Natural killer cell (primary cell): ENCODE results near the gene ARHGAP6. TPM values are rescaled to one million over a fixed set of nuclear protein-coding genes. Genes with fewer than 3 reads are reported as not detected.

Experiments used
- ATAC-seq, 3 donors: fragments of 150-1000 bp in 2 of 3; fragments of 200-7000 bp in 1 of 3; cut with Tn5 transposase; 1 replicate in 1 of 3; 2 replicates in 2 of 3; pipeline ENCODE4 v1.10.0; 2021; ENCODE audit warnings: mild to moderate bottlenecking in 2 of 3, moderate library complexity in 2 of 3
- DNase-seq, 2 donors: peaks; one replicate each; pipeline versions ENCODE4 v3.0.0 to v3.0.0-alpha.2; 2013 to 2021; ENCODE audit warnings: mixed read lengths in 1 of 2
- H3K27ac ChIP-seq: one replicate; pipeline ENCODE4 v1.5.1; 2013; ENCODE audit warnings: mild to moderate bottlenecking, low read length
- H3K27me3 ChIP-seq: one replicate; pipeline ENCODE4 v1.6.1; 2013; ENCODE audit warnings: low read length; ENCODE audit not compliant: control insufficient read depth, insufficient read depth
- H3K36me3 ChIP-seq: one replicate; pipeline ENCODE4 v1.6.1; 2013; ENCODE audit warnings: low read length; ENCODE audit not compliant: control insufficient read depth, insufficient read depth
- H3K4me1 ChIP-seq: one replicate; pipeline ENCODE4 v1.6.1; 2013; ENCODE audit warnings: low read length; ENCODE audit not compliant: control insufficient read depth, insufficient read depth
- H3K4me3 ChIP-seq: one replicate; pipeline ENCODE4 v1.5.1; 2013; ENCODE audit warnings: low read length
- H3K9me3 ChIP-seq: one replicate; pipeline ENCODE4 v1.6.1; 2013; ENCODE audit warnings: low read length; ENCODE audit not compliant: control insufficient read depth, insufficient read depth
- H3K27ac Mint-ChIP-seq, 2 donors: one replicate each; pipeline ENCODE4 v1.8.0; 2022; ENCODE audit warnings: mild to moderate bottlenecking in 2 of 2, mixed read lengths in 2 of 2, moderate library complexity in 1 of 2
- H3K27me3 Mint-ChIP-seq, 2 donors: one replicate each; pipeline ENCODE4 v1.8.0; 2022; ENCODE audit warnings: low read depth in 2 of 2, mixed read lengths in 2 of 2
- H3K36me3 Mint-ChIP-seq: one replicate; pipeline ENCODE4 v1.8.0; 2022; ENCODE audit warnings: mixed read lengths
- H3K4me1 Mint-ChIP-seq, 2 donors: one replicate each; pipeline ENCODE4 v1.8.0; 2022; ENCODE audit warnings: mixed read lengths in 2 of 2
- H3K4me3 Mint-ChIP-seq: one replicate; pipeline ENCODE4 v1.8.0; 2022; ENCODE audit warnings: mild to moderate bottlenecking, moderate library complexity, mixed read lengths
- H3K9me3 Mint-ChIP-seq, 2 donors: one replicate each; pipeline ENCODE4 v1.8.0; 2022; ENCODE audit warnings: mixed read lengths in 2 of 2
- CTCF ChIP-seq: fragments of 200-600 bp; IDR thresholded peaks from one replicate; pipeline ENCODE4 v1.8.0; 2022; ENCODE audit warnings: antibody characterized with exemption
- WGBS: methylation state at CpG from one replicate; pipeline ENCODE4 v1.1.7; 2013; ENCODE audit warnings: missing lambda C conversion rate; ENCODE audit not compliant: insufficient coverage; 5-methylcytosine and 5-hydroxymethylcytosine counted together
- intact Hi-C: fragments of 100-400 bp; cut with micrococcal nuclease; formaldehyde crosslinking; loops from one replicate; pipeline ENCODE4 v1.14.2; 2022
- total RNA-seq, 4 donors: library from RNA; stranded (reverse); fragments of 120-200 nt in 1 of 4; gene quantifications; one replicate each; pipeline versions ENCODE4 v1.2.3 to v1.2.4, GENCODE V29; 2013 to 2022

The ARHGAP6 gene
- total RNA-seq, 3 donors from 2014 or later (not counting 1 experiment from before 2014, with no cell fraction given): 0.32 to 1.9 (median 1.8) TPM

- no peaks in the 10 kb centered on the region for H3K9me3 ChIP-seq
- no peak for TF ChIP-seq CTCF
- H3K27ac ChIP-seq: no peak overlapping the region
- 6% methylated on average over 73 of the region's 73 CpGs for WGBS
- Mint-ChIP-seq H3K36me3 (no peaks in the 10 kb centered on the region), H3K27me3 (peaks cover 30 to 48% of the 10 kb centered on the region in 2 donors), H3K27ac (no peak overlapping the region), H3K9me3 (no peaks in the 10 kb centered on the region), H3K4me1 (no peaks in the 10 kb centered on the region), H3K4me3 (no peak overlapping the region)
- ATAC-seq (no peak), DNase-seq (no peak)
- no peak overlapping the region for H3K4me3 ChIP-seq
- no peaks in the 10 kb centered on the region for H3K36me3 ChIP-seq
- H3K4me1 ChIP-seq: no peaks in the 10 kb centered on the region
- H3K27me3 ChIP-seq: peaks cover 2% of the 10 kb centered on the region
- intact Hi-C loops: no loop called here
Observed at GRCh38 chrX:11664211-11665167, 1.2 kb downstream of the ARHGAP6 start.

- DNase-seq: no peak
- ATAC-seq: no peak
- H3K9me3 Mint-ChIP-seq: no peaks in the 10 kb centered on the region
- Histone ChIP-seq H3K36me3 (no peaks in the 10 kb centered on the region), H3K4me1 (no peaks in the 10 kb centered on the region), H3K4me3 (no peak overlapping the region), H3K27me3 (peaks cover 2% of the 10 kb centered on the region), H3K27ac (no peak overlapping the region), H3K9me3 (no peaks in the 10 kb centered on the region)
- no peak for TF ChIP-seq CTCF
- H3K4me1 Mint-ChIP-seq: no peaks in the 10 kb centered on the region
- intact Hi-C loops: no loop called here
- H3K4me3 Mint-ChIP-seq: no peak overlapping the region
- no peak overlapping the region for H3K27ac Mint-ChIP-seq
- WGBS: 23% methylated on average over 5 of the region's 6 CpGs
- no peaks in the 10 kb centered on the region for H3K36me3 Mint-ChIP-seq
- peaks cover 28 to 41% of the 10 kb centered on the region in 2 donors for H3K27me3 Mint-ChIP-seq
Observed at GRCh38 chrX:11663875-11664210, 1.9 kb downstream of the ARHGAP6 start.

- H3K4me3 ChIP-seq: no peak overlapping the region
- no peak overlapping the region for H3K27ac ChIP-seq
- Mint-ChIP-seq H3K9me3 (no peaks in the 10 kb centered on the region), H3K36me3 (no peaks in the 10 kb centered on the region), H3K27me3 (peaks cover 6 to 23% of the 10 kb centered on the region in 2 donors), H3K4me1 (no peaks in the 10 kb centered on the region), H3K27ac (no peak overlapping the region), H3K4me3 (no peak overlapping the region)
- no peaks in the 10 kb centered on the region for H3K4me1 ChIP-seq
- intact Hi-C loops: no loop called here
- no peaks in the 10 kb centered on the region for H3K27me3 ChIP-seq
- H3K36me3 ChIP-seq: no peaks in the 10 kb centered on the region
- DNase-seq (no peak), ATAC-seq (no peak)
- TF ChIP-seq CTCF: no peak
- WGBS: 50% methylated on average over 1 of the region's 7 CpGs
- H3K9me3 ChIP-seq: no peaks in the 10 kb centered on the region
Observed at GRCh38 chrX:11655282-11656015, 10.3 kb downstream of the ARHGAP6 start.
